HG03457 (cell line): ENCODE data around the gene PAK5.

Experiments
- ATAC-seq: cut with Tn5 transposase; IDR thresholded peaks from one replicate; pipeline ENCODE4 v1.9.1; 2021; ENCODE audit warnings: moderate number of reproducible peaks; ENCODE audit not compliant: unreplicated experiment

The PAK5 gene

DNA sequence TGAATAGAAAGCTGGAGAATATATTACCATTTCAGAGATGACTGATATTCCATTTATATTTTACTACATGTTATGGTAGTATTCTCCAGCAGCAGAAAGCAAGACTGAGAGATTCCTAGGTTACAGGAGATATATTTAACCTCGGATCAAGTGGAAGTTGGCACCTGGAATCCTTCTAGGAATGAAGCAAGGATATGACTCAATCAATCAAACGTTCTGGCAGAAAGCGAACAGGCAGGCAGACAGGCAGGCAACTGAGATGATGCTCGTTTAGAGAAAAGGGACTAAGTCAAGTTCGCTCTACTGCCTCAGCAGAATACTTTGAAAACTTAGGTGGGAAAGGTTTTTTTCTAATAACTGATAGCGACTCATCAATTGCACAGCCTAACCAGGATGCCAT lies 46.2 kb downstream of the PAK5 start:
- no peak for ATAC-seq

DNA sequence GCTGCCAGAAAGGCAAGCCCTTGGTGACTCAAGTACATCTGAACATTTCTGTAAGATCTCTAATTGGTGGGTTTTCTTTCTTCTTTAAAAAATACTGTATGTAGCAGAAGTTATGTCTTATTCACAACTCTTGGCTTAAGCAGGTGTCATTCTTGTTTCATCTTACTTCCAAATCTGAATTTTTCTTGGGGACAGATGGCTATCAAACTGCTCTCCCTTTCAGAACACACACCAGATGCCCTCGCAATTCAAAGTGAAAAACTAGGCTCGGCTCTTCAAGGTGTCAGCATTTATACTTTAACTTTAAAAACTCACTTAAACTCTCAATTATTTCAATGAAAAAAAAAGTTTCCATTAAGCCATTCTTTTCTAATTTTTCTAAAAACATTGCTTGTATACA lies 49.7 kb downstream of the PAK5 start:
- no peak for ATAC-seq

DNA sequence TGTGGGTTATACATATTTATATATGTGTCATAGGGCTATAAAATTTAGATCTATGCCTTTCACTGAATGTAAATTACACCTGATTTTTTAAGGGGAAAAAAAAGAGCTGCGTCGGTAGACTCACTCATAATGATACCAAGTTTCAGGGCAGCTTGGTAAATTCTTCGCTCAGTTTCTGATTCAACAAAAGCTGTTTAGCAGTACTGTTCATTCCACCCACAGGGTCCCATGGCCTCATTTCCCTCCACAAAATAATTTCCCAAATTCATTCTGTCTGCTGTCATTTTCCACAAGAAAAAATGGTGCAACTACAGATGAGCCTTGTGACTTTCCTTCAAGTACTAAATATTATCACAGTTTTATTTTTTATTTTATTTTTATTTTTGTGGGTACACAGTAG lies 63.7 kb downstream of the PAK5 start:
- no peak for ATAC-seq

DNA sequence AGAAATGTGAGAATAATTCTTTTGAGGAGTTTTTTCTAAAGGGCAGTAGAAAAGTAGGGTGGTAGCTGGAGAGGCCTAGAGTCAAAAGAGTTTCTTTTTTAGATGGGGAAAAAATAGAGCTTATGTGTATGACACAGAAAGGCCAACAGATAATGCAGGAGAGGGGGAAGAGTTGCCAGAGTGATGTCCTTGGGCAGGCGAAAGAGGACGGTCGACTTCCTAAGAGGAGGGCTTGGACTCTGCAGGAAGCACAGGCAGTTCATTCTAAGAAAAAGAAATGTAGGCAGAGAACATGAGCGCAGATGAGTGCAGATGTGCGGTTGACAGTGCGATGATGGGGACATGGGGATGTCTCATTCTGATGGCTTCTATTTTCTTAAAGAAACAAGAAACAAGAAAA lies 68.9 kb downstream of the PAK5 start:
- no peak for ATAC-seq

DNA sequence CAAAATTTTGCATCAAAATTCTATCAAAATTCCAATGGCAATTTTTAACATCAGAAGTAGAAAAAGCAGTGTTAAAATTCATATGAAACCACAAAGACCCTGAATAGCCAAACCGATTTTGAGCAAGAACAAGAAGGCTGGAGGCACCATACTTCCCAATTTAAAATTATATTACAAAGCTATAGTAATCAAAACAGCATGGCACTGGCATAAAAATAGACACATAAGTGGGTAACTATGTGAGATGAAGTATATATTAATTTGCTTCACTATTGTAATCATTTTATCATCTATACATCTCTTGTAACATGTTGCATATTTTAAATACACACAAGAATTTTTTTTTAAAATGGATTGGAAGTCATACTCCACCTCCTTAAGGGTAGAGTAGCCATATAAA lies 77.4 kb downstream of the PAK5 start:
- no peak for ATAC-seq

DNA sequence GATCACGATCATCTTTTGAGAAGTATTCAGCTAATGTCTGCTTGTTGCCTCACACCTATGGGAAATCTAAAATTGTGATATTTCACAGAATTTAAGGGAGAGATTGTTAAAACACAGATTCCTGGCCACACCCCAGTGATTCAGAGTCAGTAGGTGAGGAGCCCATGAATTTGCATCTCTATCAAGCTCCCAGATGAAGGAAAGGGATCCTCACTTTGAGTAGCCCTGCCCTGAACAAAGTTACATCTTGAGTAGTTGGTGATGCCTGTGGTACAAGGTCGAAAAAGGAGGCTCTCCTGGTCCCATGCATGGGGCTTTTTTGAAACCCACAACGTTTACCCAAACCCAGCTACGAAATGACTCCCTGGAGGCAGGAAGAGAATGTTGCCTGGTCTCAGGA lies 79.5 kb downstream of the PAK5 start:
- no peak for ATAC-seq

DNA sequence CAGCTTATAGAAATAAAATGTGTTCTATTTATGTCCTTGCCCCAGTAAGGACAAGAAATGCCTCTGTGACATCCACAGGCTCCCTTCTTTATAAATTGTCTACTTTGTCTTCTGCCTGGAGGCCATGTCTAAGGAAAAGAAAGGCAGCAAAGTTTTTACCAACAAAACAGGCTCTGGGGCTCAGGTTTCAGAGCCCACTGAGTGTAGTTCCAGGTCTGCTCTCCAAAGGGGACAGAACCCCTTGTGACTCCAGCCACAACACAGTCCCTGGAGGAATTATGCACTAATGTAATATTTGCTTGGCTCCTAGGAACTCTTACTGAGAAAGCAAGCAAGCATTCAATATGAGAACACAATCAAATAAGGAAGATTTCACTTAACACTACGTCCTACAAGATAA lies 80.1 kb downstream of the PAK5 start:
- no peak for ATAC-seq

DNA sequence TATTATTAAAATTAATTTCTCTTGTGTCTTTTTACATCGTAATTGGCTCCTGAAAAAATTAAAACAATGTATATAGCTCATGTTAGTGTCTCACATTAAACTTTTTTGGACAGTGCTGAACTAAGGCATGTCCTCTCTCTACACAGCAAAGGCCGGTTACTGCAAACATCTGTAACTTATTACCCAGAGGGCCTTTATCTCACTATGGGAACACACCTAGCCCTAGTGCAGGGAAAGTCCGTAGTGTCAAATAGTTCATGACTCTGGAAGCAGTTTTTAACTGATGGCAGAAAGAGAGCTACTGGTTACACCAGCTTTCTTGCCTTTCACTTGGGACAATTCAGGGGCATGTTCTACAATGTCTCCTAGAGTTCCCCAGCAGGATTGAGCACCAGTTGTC lies 82.2 kb downstream of the PAK5 start:
- ATAC-seq = no peak

DNA sequence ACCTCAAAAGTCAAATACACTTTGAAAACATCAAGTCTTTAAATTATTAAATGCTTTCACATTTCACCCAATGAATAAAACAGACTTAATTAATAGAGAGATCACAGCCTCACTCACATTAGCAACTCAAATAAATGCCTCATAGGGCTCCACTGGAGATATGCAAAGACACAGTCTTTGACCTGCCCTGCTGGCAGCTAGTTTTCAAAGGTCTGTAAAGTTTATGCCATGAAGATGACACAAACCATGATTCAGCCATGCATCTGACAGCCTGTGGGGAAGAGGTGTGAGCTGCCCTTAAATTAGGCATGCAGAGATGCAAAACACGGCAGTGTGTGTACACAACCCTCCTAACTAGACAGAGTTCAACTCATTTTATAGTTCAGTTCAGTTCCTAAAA lies 83.6 kb downstream of the PAK5 start:
- no peak for ATAC-seq

DNA sequence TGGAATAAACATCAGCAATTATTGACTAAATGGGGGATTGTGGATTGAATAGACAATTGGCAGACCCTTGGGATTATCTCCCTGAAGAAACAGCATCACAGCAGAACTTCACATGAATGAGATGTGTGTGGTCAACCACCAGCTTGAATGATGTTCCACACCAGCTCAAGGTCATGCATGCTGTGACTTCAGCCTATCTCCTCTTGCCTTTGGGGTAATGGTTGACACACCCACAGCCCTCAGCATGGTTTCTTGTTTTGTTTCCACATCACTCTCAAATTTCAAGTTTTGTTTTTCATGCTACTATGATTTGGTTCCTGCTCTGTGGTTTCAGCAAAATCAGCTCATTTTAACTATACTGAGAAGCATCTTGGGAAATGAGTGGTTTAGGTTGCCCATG lies 94.3 kb downstream of the PAK5 start:
- no peak for ATAC-seq

DNA sequence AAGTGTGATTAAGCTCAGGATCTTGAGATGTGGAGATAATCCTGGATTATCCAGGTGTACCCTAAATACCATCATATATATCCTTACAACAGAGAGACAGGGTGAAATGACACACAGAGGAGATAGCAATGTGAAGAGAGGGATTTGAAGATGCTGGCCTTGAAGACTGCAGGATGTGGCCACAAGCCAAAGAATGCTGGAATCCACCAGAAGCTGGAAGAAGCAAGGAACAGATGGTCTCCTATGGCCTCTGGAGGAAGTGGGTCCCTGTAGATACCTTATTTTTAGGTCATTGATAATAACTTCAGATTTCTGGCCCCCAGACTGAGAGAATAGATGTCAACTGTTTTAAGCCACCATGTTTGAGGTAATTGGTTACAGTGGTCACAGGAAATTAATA lies 95.0 kb downstream of the PAK5 start:
- no peak for ATAC-seq

DNA sequence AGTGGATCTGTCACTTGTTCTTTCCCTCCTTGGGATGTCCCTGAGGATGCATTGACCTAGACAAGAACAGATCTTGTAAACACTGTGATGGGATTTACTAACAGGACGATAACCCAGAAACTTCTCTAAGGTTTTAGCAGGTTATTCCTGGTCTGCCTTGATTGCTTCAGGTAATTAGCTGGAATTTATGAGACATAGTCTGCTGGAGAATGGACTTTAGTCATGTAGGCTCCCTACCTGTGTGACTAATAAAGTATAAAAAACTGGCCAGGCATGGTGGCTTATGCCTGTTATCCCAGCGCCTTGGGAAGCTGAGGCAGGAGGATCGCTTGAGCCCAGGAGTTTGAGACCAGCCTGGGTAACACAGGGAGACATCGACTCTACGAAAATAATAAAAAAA lies 96.1 kb downstream of the PAK5 start:
- ATAC-seq = no peak

DNA sequence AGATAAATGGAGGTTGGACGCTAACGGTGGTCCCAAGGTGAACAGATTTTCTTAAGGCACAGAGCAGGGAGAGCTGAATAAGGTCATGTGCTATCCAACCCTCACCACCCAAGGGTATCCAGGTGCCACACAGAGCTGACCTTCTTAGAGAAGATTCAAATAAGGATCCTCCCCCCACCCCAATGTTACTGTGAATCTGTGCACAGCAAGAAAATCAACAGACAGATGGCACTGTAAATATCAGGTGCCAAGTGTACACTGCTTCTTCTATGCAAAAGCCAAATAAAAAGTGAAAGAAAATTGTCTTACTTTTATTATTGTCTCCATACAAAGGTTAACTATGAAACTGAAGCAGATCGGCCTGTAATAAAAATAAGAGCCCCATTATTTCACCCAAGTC lies 96.9 kb downstream of the PAK5 start:
- ATAC-seq = no peak

DNA sequence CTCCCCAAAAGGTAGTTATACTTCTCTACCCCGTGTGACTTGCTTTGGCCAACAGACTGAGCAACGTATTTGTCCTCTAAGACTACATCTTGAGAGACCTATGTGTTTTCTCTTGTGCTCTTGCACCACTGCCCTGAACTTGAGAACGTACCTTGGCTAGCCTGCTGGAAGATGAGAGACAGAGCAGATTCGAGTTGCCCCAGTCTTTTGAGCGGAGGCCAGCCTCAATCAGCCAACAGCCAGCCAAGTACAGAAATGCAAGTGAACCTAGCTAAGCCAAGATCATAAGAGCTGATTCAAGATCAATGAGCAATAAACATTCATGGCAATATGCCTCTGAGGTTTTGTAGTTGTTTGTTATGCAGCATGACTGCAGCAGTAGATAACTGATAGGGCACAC lies 98.4 kb downstream of the PAK5 start:
- ATAC-seq = no peak

DNA sequence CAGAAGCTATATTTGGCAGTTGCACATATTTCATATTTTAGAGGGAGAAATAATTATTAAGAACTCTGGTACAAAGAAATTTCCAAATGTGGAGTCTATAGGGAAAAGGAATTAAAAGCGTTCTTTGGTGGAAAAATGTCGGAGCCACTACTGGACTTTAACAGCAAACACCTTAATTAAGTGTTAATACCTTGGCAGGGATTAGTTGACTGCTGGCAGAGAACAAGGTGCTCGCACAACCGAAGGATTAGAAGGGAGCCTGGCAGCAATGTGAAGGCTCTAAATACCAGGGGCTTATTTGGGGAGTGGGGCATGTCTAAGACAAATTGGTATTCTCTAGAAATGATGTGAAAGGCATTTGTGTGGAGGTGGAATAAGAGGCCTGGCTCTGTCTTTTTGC lies 98.9 kb downstream of the PAK5 start:
- no peak for ATAC-seq

DNA sequence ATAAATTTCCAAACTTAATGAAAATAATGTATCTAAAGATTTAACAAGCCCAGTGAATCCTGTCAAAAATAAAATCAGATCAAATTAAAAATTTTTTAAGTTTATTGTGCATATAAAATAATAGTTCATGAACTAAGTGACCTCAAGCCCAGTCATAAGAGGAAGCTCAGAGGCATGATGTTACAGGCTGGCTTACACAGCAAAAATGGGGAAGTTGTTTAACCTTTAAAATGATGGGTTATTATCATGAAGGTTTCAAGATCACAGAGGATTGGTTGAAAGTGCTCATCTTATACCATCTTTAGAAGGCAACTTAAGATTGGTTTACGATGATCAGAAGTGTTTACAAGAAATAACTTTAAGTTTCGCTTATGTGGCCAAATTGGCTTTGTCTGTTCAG lies 102.5 kb downstream of the PAK5 start:
- ATAC-seq = no peak

DNA sequence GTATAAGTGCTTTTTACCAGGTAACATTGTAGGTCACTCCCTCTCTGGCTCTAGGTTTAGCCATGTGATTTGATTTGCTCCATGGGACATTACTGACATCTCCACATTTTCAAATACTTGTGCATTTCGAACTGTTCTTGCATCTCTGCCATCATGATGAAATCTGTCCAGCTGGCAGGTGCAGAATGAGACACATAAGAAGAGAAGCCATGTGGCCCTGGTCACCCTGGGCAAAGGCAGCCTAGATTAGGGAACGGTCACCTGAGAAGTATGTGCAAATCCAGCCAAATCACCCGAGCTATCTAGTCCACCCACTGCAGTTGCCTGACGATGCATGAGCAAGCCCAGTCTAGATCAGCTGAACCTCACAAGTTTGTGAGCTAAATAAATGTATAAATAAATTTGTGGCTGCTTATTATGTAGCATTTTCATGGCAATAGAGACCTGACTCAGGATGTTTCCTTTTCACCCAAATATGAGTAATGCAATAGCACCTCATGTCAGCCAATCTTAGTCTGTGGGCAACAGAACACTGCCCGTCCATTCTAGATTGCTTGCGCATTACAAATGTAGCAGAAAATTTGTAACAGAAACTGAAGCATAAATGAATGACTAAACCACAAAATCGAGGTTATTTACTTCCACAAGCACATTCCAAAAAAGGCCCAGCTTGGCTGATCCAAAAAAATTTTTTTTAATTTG lies 115.2 kb downstream of the PAK5 start:
- no peak for ATAC-seq

DNA sequence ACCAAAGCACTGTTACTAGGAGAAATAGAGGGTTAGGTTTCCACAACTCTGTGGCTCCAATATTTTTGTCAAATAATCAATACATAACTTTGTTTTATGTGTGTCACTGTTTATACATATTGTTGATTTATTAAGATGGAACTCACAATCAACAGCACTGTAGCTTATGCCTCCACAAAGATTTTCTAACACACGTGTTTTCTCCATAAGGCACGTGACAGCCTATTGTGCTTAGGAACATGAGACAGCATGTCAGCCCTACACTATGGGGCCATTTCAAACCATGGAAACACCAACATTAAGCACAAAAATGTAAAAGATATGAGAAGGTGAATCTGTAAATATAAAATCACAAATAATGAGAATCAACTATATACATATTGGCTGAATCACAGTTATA lies 127.0 kb downstream of the PAK5 start:
- no peak for ATAC-seq

DNA sequence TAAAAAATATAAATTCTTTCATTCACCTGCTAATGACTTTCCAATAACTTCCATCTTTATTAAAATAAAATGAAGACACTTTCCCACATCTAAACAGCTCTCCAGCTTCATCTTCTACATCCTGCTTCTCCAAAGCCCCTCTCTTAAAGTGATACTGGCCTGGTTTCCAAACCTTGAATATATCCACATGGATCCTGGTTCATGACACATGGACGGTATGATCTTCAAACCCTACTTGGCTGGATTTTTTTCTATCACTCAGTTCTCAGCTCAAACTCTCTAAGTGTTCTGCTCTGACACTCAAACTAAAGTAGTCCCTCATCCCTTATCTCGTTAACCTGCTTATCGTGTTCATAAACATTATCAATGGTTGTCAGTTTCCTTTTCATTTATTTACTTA lies 128.2 kb downstream of the PAK5 start:
- ATAC-seq = no peak

DNA sequence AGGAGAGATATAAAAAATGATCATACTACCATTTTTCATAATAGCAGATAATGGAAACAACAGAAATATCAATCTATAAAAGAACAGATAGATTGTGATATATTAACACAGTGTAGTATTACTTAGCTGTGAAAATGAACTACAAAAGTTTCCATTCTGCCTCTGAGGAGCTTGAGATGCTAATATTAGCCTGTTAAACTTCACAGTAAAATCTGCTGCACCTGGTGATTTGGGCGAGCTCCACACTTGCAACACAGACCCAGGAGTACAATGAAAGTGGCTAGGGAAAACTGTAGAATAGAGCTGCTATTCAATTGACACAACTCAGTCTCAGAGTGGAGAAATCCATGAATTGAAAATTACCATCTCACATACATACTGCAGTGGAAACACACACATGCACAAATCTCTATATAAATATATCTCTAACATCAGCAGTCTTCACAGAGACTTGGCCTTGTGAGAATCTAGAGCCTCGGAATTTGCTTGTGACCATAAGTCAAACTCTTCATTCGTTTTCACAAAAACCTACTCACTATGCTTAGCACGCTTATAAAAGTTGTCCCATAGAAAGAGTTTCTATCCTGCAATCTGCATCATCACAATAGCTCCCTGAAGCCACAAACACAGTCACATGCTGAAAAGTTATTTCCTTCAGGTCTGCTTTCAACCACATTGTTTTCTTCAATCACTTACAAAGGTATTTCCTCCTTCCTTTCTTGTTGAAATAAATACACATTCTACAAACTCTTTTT lies 133.0 kb downstream of the PAK5 start:
- no peak for ATAC-seq

DNA sequence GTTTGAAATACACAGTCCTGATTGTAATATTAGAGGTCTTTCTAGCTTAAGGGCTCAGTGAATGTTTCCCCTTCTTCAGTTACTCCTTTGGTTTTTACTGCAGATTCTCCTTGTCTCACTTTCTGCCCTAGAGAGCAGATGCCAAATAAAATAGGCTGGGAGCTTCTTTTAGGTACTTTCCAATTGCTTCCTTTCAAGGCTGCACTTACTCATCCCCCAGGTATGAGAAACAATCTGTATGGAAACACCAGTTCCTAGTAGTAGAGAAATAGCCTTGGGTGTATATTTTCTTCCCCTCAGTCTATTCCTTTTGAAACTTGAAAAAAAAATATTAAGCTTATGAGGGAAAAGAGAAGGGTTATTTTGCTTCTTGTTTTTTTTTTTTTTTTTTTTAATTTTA lies 139.7 kb downstream of the PAK5 start:
- no peak for ATAC-seq

DNA sequence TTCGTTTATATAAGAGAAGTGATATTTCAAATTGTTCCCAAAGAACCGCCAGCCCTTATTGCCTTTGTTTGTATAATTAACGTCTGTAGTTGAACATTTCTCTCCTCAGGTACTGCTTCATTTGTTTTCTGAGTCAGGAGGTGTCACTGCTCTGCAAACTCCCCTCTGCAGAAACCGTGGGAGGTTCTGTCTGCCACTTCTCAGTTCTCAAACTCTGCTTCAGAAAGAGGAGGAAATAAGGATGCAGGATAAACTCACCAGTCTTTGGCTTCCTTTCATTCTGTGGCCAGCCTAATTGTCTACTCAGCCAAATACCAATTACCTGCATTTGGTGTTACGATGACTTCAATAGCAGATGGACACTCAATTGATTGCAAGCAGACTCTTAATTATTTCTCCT lies 149.8 kb downstream of the PAK5 start:
- ATAC-seq = no peak

DNA sequence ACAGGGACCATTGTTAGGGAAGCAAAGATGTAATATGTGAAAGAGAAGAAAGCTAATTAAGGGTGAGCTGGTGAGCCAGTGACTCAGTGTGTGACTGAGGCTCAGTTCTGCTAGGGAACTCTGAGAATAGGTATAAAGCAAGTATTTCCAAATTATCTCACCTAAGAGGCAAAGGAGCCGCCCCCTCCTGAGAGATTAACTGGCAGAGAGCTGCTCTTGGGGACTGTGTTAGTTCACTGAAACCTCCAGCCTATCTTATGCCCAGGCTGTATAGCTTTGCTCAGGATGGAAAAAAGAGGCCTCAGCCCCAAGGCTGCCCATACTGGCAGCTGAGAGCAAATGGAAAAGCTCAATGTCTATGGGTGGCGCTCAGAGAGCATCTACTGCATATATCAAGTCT lies 152.0 kb downstream of the PAK5 start:
- no peak for ATAC-seq
